ENCODE measurements around the gene ARPC5. TPM values are rescaled to one million over a fixed set of nuclear protein-coding genes. Genes with fewer than 3 reads are reported as not detected.

ARPC5 gene
- total RNA-seq, 1 donor from 2014 or later: 193 TPM

GRCh38 chr1:183598386-183598785, 37.2 kb downstream of the ARPC5 start:
- Mint-ChIP-seq H3K27me3 (no peaks in the 10 kb centered on the region), H3K4me1 (peaks cover 27% of the 10 kb centered on the region), H3K4me3 (no peak overlapping the region), H3K36me3 (ENCODE audit: low read depth) (no peaks in the 10 kb centered on the region), H3K9me3 (no peaks in the 10 kb centered on the region), H3K27ac (peak overlapping the region; percentile 70)
- no peak for TF ChIP-seq CTCF (IDR thresholded peaks at IDR 0.05)
- DNase-seq (no peak), ATAC-seq (ENCODE audit: low read depth) (peak; percentile 50)
- ChIA-PET POLR2A (interaction anchor here (2.0 to 8.2 kb wide), 2 partner anchors 8 to 9 kb away, joined by 8 to 57 read pairs; partner anchors contain the start of gene NCF2), CTCF (no interaction called here)
- intact Hi-C loops (cut with micrococcal nuclease): no loop called here

- H3K27me3 Mint-ChIP-seq: no peaks in the 10 kb centered on the region
- DNase-seq (no peak), ATAC-seq (ENCODE audit: low read depth) (no peak)
- H3K9me3 Mint-ChIP-seq: no peaks in the 10 kb centered on the region
- H3K4me1 Mint-ChIP-seq: peaks cover 31% of the 10 kb centered on the region
- ChIA-PET CTCF (no interaction called here), POLR2A (interaction anchor here (2.0 to 8.2 kb wide), 2 partner anchors 8 to 9 kb away, joined by 8 to 57 read pairs; partner anchors contain the start of gene NCF2)
- no peak for TF ChIP-seq CTCF (IDR thresholded peaks at IDR 0.05)
- peak overlapping the region; percentile 70 for H3K27ac Mint-ChIP-seq
- intact Hi-C loops (cut with micrococcal nuclease): no loop called here
- no peaks in the 10 kb centered on the region for H3K36me3 Mint-ChIP-seq (ENCODE audit: low read depth)
- H3K4me3 Mint-ChIP-seq: no peak overlapping the region
Measured at GRCh38 chr1:183597656-183598347, 37.8 kb downstream of the ARPC5 start.

- H3K4me3 Mint-ChIP-seq: no peak overlapping the region
- ATAC-seq (ENCODE audit: low read depth) (no peak), DNase-seq (no peak)
- ChIA-PET CTCF (no interaction called here), POLR2A (no interaction called here)
- H3K27ac Mint-ChIP-seq: no peak overlapping the region
- H3K27me3 Mint-ChIP-seq: no peaks in the 10 kb centered on the region
- intact Hi-C loops (cut with micrococcal nuclease): no loop called here
- H3K36me3 Mint-ChIP-seq (ENCODE audit: low read depth): no peaks in the 10 kb centered on the region
- no peaks in the 10 kb centered on the region for H3K9me3 Mint-ChIP-seq
- peaks cover 44% of the 10 kb centered on the region for H3K4me1 Mint-ChIP-seq
- TF ChIP-seq CTCF (IDR thresholded peaks at IDR 0.05): no peak
Measured at GRCh38 chr1:183596500-183596899, 39.1 kb downstream of the ARPC5 start.

- ChIA-PET POLR2A (no interaction called here), CTCF (no interaction called here)
- Mint-ChIP-seq H3K27ac (no peak overlapping the region), H3K4me1 (peaks cover 54% of the 10 kb centered on the region), H3K4me3 (no peak overlapping the region), H3K9me3 (no peaks in the 10 kb centered on the region), H3K36me3 (ENCODE audit: low read depth) (no peaks in the 10 kb centered on the region), H3K27me3 (no peaks in the 10 kb centered on the region)
- no peak for ATAC-seq (ENCODE audit: low read depth)
- no peak for DNase-seq
- TF ChIP-seq CTCF (IDR thresholded peaks at IDR 0.05): no peak
- intact Hi-C loops (cut with micrococcal nuclease): no loop called here
Measured at GRCh38 chr1:183595537-183595936, 40.0 kb downstream of the ARPC5 start.

- POLR2A ChIA-PET: interaction anchor here (1.1 to 2.5 kb wide), 7 partner anchors 12 to 121 kb away, joined by 3 to 19 read pairs (median 7); partner anchors contain the start of genes ARPC5 and SMG7
- Mint-ChIP-seq H3K4me1 (peaks cover 71% of the 10 kb centered on the region), H3K9me3 (peaks cover 3% of the 10 kb centered on the region), H3K27ac (peak overlapping the region; percentile 92), H3K36me3 (ENCODE audit: low read depth) (peaks cover 7% of the 10 kb centered on the region), H3K27me3 (no peaks in the 10 kb centered on the region), H3K4me3 (peak overlapping the region; percentile 56)
- CTCF ChIA-PET: interaction anchor here (1.3 to 1.5 kb wide), 2 partner anchors 9 to 41 kb away, joined by 3 to 6 read pairs; no protein-coding TSS in a partner anchor
- ATAC-seq (ENCODE audit: low read depth) (peak; percentile 47), DNase-seq (no peak)
- intact Hi-C loops (cut with micrococcal nuclease): no loop called here
- no peak for TF ChIP-seq CTCF (IDR thresholded peaks at IDR 0.05)
Measured at GRCh38 chr1:183593356-183593755, 42.2 kb downstream of the ARPC5 start.

Measured in activated B cell treated with CpG ODN at 0.5 μM for 24 hours (primary cell).